OCI-LY3 (cell line): ENCODE results near the gene CAPN14.

ENCODE experiments used
- EZH2phosphoT487 ChIP-seq: fragments of 200-600 bp; shearing (Covaris generic); IDR thresholded peaks from 2 replicates; pipeline ENCODE4 v1.6.1; 2018; ENCODE audit warnings: antibody characterized with exemption, mixed run types, low read depth
- TF ChIP-seq, protein P1 (sequence below): fragments of 200-600, 300-600 bp; sonication (generic); IDR thresholded peaks from 2 replicates; pipeline ENCODE4 v1.5.1; 2014; ENCODE audit warnings: antibody characterized with exemption, low read length, low read depth

DNA sequence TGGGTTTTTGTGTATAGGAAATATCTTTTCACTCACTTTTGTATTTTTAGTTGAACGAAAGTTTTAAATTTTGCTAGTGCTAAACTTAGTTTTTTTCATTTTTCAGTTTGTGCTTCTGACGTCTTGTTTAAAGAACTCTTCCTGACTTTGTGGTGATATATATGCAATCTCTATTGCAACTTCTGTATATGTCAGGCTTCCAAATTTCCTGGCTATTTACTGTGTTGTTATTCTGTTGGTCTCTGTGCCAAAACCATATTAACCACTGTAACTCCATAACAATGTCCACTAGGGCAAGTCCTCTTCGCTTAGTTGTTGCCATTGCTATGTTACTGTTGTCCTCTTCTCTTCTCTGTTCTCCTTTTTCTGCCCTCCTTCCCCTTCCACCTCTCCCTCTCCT, 13.4 kb upstream of the CAPN14 start:
- TF ChIP-seq, protein P1, sequence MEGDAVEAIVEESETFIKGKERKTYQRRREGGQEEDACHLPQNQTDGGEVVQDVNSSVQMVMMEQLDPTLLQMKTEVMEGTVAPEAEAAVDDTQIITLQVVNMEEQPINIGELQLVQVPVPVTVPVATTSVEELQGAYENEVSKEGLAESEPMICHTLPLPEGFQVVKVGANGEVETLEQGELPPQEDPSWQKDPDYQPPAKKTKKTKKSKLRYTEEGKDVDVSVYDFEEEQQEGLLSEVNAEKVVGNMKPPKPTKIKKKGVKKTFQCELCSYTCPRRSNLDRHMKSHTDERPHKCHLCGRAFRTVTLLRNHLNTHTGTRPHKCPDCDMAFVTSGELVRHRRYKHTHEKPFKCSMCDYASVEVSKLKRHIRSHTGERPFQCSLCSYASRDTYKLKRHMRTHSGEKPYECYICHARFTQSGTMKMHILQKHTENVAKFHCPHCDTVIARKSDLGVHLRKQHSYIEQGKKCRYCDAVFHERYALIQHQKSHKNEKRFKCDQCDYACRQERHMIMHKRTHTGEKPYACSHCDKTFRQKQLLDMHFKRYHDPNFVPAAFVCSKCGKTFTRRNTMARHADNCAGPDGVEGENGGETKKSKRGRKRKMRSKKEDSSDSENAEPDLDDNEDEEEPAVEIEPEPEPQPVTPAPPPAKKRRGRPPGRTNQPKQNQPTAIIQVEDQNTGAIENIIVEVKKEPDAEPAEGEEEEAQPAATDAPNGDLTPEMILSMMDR, result no peak
- TF ChIP-seq EZH2phosphoT487, result no peak
